DLD1 (cell line): ENCODE measurements around the gene NXN.
"Not testable (repeated sequence)": the region's sequence is repeated elsewhere in the genome, so short reads cannot be mapped to it uniquely, and the experiment has no call there.

ENCODE experiments used
- in situ Hi-C: cut with HindIII; loops from 2 replicates; pipeline ENCODE4 v1.10.0; 2017; ENCODE audit warnings: low sequenced_read_pairs

Gene NXN

GRCh38 chr17:958712-959451 lies 20.7 kb downstream of the NXN start:
- in situ Hi-C loops = no loop called here

GRCh38 chr17:957856-958421 lies 21.6 kb downstream of the NXN start:
- in situ Hi-C loops = no loop called here

- in situ Hi-C loops = no loop called here
These were observed 22.7 kb downstream of the NXN start for GRCh38 chr17:956905-957304.

- in situ Hi-C loops = no loop called here
These were observed 25.0 kb downstream of the NXN start for GRCh38 chr17:954431-955164.

- in situ Hi-C loops = no loop called here
These were observed 25.8 kb downstream of the NXN start for GRCh38 chr17:953767-954166.

- in situ Hi-C loops = not testable (repeated sequence)
These were observed 27.0 kb downstream of the NXN start for GRCh38 chr17:952592-952991.

- in situ Hi-C loops = no loop called here
These were observed 28.0 kb downstream of the NXN start for GRCh38 chr17:951325-952132.

- in situ Hi-C loops = no loop called here
These were observed 29.8 kb downstream of the NXN start for GRCh38 chr17:949623-950303.

- in situ Hi-C loops = no loop called here
These were observed 31.2 kb downstream of the NXN start for GRCh38 chr17:948284-948852.

- in situ Hi-C loops = no loop called here
These were observed 32.9 kb downstream of the NXN start for GRCh38 chr17:946510-947236.

GRCh38 chr17:945672-946071 lies 33.9 kb downstream of the NXN start:
- in situ Hi-C loops = no loop called here

- in situ Hi-C loops = no loop called here
These were observed 35.2 kb downstream of the NXN start for GRCh38 chr17:944266-944826.

GRCh38 chr17:935485-935884 lies 44.1 kb downstream of the NXN start:
- in situ Hi-C loops = no loop called here

GRCh38 chr17:933312-934073 lies 46.1 kb downstream of the NXN start:
- in situ Hi-C loops = no loop called here

GRCh38 chr17:930258-930657 lies 49.3 kb downstream of the NXN start:
- in situ Hi-C loops = no loop called here

GRCh38 chr17:929586-929985 lies 50.0 kb downstream of the NXN start:
- in situ Hi-C loops = no loop called here

GRCh38 chr17:927611-928461 lies 51.7 kb downstream of the NXN start:
- in situ Hi-C loops = no loop called here

GRCh38 chr17:925817-926216 lies 53.8 kb downstream of the NXN start:
- in situ Hi-C loops = no loop called here
